Activated CD8-positive, alpha-beta memory T cell treated with anti-CD3 and anti-CD28 coated beads, Interleukin-2, amount 50 U/mL, for 24 hours (primary cell): ENCODE results near the gene COL6A1.
"Not testable (repeated sequence)": the region's sequence is repeated elsewhere in the genome, so short reads cannot be mapped to it uniquely, and the experiment has no call there.

Source experiments
- DNase-seq: peaks from one replicate; pipeline ENCODE4 v3.0.0-alpha.2; 2020; ENCODE audit errors: extremely low read depth

COL6A1 gene

GRCh38 chr21:45945066-45945867 lies 36.3 kb upstream of the COL6A1 start:
- DNase-seq, result no peak

- no peak for DNase-seq
Measured at GRCh38 chr21:45945868-45946210, 35.7 kb upstream of the COL6A1 start.

- no peak for DNase-seq
Measured at GRCh38 chr21:45947296-45947695, 34.3 kb upstream of the COL6A1 start.

- DNase-seq, result no peak
Measured at GRCh38 chr21:45947716-45948255, 33.8 kb upstream of the COL6A1 start.

GRCh38 chr21:45948576-45949141 lies 32.9 kb upstream of the COL6A1 start:
- no peak for DNase-seq

DNA sequence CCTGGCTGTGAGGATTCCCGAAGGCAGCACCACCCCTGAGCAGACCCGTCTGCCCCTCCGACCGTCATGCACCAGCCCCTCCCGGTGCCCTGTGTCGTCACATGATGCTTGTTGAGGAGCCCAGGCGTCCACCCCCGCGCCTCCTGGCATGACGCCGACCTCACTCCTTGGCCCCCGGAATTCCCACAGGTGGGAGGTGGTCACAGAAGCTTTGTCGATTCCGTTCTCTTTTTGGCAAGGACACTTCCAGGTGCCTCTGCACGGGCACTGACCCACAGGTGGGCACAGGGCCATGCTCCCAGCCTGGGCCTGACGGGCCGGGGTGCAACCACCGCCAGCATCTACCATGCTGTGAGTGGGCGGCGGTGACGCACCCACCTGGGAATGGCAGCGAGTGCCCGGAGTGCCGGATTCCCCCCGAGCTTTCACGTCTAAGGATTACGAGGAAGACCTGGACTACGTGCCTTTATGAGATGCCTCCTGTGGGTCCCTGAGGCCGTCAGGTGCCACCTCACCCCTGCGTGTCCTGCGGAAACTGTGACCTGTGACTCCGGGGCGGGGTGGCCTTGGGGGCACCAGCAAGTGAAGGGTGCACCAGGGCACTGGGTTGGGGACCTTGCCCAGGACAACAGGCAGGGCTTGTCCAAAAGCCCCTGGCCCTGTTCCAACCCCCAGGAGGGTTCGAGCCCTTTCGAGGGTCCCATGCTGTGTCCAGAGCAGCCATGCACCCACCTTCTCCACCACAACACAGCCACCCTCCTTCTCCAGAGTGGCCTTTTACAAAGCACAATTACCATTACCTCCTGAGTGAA lies 31.4 kb upstream of the COL6A1 start:
- no peak for DNase-seq

GRCh38 chr21:45950740-45951515 lies 30.6 kb upstream of the COL6A1 start:
- DNase-seq, result no peak

DNA sequence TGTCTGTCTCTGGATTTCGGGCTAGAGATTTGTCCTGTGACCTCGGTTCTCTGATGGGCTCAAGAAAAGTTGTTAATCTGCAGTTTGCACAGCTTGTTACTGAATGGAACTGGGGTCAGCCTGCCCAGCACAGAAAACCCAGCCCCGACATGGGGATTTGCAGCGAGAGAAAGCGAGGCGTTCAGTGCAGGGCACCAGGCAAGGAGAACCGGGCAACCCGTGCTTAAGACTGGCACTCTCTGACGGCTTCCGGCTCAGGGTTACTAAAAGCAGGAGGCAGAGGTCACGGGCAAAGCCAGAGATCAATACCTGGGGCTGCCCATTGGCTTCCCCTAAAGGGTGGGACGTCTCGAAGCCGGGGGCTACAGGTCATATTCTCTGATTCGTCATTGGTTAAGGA lies 29.9 kb upstream of the COL6A1 start:
- DNase-seq, result no peak

DNA sequence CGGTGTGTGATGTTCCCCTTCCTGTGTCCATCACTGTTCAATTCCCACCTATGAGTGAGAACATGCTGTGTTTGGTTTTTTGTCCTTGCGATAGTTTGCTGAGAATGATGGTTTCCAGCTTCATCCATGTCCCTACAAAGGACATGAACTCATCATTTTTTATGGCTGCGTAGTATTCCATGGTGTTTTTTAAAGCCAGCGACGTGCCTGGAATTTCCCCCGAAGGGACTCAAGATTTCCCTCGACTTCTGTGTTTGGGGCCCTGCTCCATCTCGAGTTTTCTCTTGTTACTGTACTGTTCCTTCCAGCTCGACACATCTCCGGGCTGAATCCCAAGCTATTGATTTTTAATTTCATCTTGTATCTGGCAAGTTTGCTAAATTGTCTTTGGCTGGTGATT lies 29.0 kb upstream of the COL6A1 start:
- DNase-seq, result not testable (repeated sequence)

DNA sequence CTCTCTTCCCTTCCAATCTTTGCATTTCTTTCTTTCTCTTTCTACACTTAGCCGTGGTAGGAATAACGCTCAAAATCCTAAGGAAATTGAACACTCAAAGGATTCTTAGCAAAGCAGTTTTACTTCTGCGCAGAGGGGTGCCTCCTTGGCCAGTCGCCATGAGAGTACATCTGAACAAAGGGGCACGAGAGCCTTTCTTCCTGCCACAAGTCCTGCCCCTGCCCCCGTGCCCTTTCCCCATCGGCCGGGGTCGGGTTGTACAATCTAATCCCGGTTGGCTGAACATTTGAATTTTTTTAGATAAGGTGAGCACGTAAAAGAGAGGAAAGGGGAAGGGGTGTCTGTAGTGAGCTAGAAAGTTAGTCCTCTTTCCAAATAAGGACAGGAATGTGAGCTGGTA lies 28.6 kb upstream of the COL6A1 start:
- DNase-seq, result no peak

DNA sequence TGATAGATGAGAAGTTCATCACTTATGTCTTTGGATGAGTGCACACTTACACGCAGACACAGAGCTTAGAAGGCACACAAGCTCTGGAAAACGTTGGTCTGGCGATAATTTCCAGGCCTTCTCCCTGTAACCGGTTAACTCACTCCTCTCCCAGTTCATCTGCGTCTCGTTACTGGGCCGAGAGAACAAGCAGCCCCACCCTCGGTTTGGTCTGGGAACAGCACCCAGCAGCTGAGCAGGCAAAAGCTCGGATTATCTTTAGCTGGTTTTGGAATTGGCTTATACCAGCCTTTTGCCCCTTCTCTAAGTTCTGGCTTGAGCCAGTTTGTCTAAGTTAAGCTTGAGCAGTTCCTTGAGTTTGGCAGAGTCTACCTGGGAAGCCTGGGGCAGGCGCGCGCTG lies 27.3 kb upstream of the COL6A1 start:
- DNase-seq, result no peak

DNA sequence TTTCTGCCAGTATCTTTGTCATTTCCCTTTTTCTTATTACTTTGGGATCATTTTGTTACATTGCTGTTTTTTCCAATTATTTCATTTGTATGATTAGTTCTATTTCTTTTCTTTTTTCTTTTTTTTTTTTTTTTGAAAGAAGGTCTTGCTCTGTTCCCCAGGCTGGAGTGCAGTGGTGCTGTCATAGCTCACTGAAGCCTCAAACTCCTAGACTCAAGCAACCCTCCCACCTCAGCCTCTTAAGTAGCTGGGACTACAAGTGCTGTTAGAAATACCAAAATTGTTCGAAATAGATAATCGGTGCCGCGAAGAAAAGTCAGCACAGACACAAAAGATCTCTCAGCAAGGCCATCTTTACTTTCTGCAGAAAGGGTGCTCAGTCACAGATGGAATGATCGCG lies 26.6 kb upstream of the COL6A1 start:
- DNase-seq, result no peak

DNA sequence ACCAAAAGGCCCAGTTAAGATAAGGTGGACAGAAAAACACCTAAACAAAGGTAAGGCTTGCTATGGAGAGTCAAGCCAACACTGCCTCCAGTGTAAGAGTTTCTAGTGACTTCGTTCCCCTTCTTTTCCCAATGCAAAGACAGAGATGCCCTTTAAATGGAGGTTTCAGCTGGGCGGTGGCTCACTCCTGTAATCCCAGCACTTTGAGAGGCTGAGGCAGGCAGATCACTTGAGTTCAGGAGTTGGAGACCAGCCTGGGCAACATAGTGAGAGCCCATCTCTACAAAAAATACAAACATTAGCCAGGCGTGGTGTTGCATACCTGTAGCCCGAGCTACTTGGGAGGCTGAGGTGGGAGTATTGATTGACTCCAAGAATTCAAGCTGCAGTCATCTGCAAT lies 24.0 kb upstream of the COL6A1 start:
- no peak for DNase-seq

DNA sequence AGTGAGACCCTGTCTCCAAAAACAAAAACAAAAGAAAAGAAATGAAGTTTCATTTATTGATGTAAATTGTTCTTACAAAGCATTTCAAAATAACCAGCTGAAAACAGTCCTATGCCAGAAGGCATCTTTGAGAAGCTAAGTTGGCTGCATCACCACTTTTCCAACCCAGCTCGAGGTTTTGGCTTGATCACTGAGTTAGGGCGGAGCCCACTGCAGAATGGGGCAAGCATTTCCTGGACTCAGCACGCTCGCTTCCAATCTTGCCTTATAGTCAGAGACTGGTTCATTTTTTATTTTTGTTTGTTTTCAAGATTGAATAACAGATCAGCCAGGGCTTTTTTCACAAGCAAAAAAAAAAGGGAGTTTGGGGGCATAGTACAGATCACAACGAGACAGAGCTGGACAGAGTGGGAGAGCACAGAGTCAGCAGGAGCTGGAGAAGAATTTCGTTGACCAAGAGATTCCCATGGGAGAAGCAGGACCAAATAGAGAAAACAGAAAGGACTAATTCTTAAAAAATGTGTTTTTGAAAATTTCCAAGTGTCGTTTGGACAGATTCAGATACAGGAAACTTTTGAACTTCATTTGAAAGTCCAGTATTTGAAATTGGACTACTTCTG lies 23.5 kb upstream of the COL6A1 start:
- no peak for DNase-seq

- DNase-seq, result no peak
Measured at GRCh38 chr21:45959182-45959581, 22.4 kb upstream of the COL6A1 start.

DNA sequence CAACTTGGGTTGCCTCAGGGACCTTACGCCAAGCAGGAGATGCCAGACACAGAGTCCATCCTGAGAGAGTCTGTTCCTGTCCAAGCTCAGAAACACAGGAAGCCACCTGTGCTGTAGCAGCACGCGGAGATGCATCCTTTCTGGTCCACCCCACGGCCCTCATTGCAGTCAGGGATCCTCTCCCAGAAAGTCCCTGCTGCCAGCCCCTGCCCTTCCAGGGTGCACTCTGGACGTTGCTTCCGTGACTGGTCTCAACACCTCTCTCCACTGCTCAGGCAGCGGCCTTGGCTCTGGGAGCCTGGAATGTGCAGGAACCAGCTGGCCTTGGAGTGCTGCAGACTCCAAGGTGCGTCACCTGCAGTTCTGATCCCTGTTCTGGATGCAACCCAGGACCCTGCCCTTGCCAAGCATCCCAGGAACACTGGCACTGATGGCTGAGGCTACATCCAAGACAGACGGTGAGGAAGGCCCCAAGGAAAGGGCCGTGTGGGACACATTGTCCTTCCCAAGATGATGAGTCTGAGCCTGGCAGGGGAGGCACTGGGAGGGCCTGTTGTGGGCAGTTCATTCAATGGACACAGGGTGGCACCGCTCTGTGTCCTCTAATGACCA lies 21.7 kb upstream of the COL6A1 start:
- DNase-seq, result no peak

DNA sequence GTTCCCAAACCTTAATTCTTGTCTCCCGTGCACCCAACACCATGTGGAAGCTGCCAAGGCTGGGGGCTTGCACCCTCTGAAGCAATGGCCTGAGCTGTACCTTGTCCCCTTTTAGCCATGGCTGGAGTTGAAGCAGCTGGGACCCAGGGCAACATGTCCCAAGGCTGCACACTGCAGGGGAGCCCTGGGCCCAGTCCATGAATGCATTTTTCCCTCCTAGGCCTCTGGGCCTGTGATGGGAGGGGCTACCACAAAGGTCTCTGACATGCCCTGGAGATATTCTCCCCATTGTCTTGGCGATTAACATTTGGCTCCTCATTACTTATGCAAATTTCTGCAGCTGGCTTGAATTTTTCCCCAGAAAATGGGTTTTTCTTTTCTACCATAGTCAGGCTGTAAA lies 20.2 kb upstream of the COL6A1 start:
- DNase-seq, result not testable (repeated sequence)

- no peak for DNase-seq
Measured at GRCh38 chr21:45962531-45963231, 18.9 kb upstream of the COL6A1 start.

DNA sequence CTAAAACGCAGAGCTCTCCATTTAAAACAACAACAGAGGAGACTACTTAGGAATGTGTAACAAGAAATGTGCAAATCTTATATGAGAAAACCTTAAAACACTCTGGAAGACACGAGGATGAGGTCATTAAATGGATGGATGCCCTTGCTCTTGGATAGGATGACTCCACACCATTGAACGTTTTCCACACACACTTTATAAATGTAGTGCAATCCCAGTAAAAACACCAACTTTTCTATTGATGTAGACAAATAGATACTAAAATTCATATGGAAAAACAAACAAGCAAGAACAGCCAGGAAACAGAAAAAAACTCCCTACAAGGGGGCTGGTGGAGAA lies 18.4 kb upstream of the COL6A1 start:
- no peak for DNase-seq

DNA sequence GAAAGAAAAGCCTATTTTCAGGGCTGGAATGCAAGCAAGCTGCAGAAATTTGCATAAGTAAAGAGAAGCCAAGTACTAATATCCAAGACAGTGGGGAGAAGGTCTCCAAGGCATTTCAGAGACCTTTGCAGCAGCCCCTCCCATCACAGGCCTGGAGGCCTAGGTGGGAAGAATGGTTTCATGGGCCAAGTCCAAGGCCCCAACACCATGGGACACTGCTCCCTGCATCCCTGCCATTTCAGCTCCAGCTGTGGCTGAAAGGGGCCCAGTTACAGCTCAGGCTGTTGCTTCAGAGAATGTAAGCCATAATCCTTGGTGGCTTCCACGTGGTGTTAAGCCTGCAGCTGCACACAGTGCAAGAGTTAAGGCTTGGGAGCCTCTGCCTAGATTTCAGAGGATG lies 16.9 kb upstream of the COL6A1 start:
- no peak for DNase-seq
